HCT116 (cell line): ENCODE data around the gene GMDS. TPM values are rescaled to one million over a fixed set of nuclear protein-coding genes. Genes with fewer than 3 reads are reported as not detected.

Experiments used
- ATAC-seq: fragments of 200-7000 bp; cut with Tn5 transposase; 2 replicates; pipeline ENCODE4 v1.9.1; 2020; ENCODE audit warnings: mild to moderate bottlenecking, moderate library complexity
- BruUV-seq: library from RNA; stranded (reverse); fragments of 400-500 nt; replicated peaks from 2 replicates; lab custom pipeline; 2021; lab: Mats Ljungman, UMichigan
- CTCF ChIA-PET: fragments of 300-600 bp; sonication (Branson Sonifier 250); formaldehyde crosslinking; loops from one replicate; lab custom pipeline; 2021; ENCODE audit warnings: antibody characterized with exemption; lab: Charles Lee
- POLR2A ChIA-PET: fragments of 300-600, 350-600 bp; sonication (Branson Sonifier 250); formaldehyde crosslinking; loops from one replicate; lab custom pipeline; 2021; ENCODE audit warnings: antibody characterized with exemption; lab: Charles Lee
- RAD21 ChIA-PET, 2 experiments: fragments of 300-600 bp; sonication (Branson Sonifier 250); formaldehyde crosslinking; loops; one replicate each; lab custom pipeline; 2023; ENCODE audit warnings: low total read pairs in 2 of 2; ENCODE audit not compliant: uncharacterized antibody in 2 of 2, unreplicated experiment in 2 of 2, low non-redundant PET in 1 of 2; lab: Charles Lee
- DNase-seq: peaks from one replicate; pipeline ENCODE4 v3.0.0-alpha.2; 2010; ENCODE audit warnings: low read depth, low spot score
- H2AFZ ChIP-seq: fragments of 200-600 bp; shearing (Covaris generic), sonication (generic); 2 replicates; pipeline ENCODE4 v1.6.1; 2017; ENCODE audit warnings: low read depth, mixed run types, mixed read lengths, antibody characterized with exemption, low read length; ENCODE audit not compliant: poor library complexity, severe bottlenecking
- H3K27ac ChIP-seq: 2 replicates; pipeline ENCODE4 v1.5.1; 2012; ENCODE audit warnings: low read depth, low read length
- H3K27me3 ChIP-seq: fragments of 200-600 bp; sonication (generic); 2 replicates; pipeline ENCODE4 v1.6.1; 2016; ENCODE audit warnings: mixed run types, low read length, mixed read lengths; ENCODE audit not compliant: insufficient read depth
- H3K36me3 ChIP-seq, 2 experiments: fragments of 200-500 bp in 1 of 2; fragments of 200-600 bp in 1 of 2; sonication (Bioruptor generic) in 1 of 2; sonication (generic) in 1 of 2; 2 replicates each; pipeline versions ENCODE4 v1.5.1 to v1.6.1; 2014 to 2016; ENCODE audit warnings: low read length in 2 of 2, inconsistent platforms in 1 of 2, mixed read lengths in 1 of 2, mixed run types in 1 of 2; ENCODE audit not compliant: insufficient read depth in 2 of 2, control insufficient read depth in 1 of 2
- H3K4me1 ChIP-seq, 2 experiments: fragments of 200-600 bp in 1 of 2; sonication (generic) in 1 of 2; 2 replicates each; pipeline versions ENCODE4 v1.5.1 to v1.6.1; 2012 to 2017; ENCODE audit warnings: low read length in 2 of 2, inconsistent platforms in 1 of 2, mild to moderate bottlenecking in 1 of 2, mixed read lengths in 1 of 2, mixed run types in 1 of 2, moderate library complexity in 1 of 2; ENCODE audit not compliant: insufficient read depth in 2 of 2, control insufficient read depth in 1 of 2
- H3K4me2 ChIP-seq: fragments of 200-600 bp; sonication (generic); 2 replicates; pipeline ENCODE4 v1.6.1; 2017; ENCODE audit warnings: mixed run types, low read length, mixed read lengths
- H3K4me3 ChIP-seq, 2 experiments: fragments of 200-600 bp in 1 of 2; sonication (generic) in 1 of 2; replicated peaks in 1 of 2; 2 replicates each; pipeline ENCODE4 v1.5.1; 2011 to 2016; ENCODE audit warnings: low read length in 2 of 2, control low read depth in 1 of 2, low read depth in 1 of 2, mild to moderate bottlenecking in 1 of 2, mixed read lengths in 1 of 2, mixed run types in 1 of 2
- H3K79me2 ChIP-seq: fragments of 200-600 bp; sonication (generic); 2 replicates; pipeline ENCODE4 v1.6.1; 2017; ENCODE audit warnings: mild to moderate bottlenecking, mixed run types, low read length, moderate library complexity, mixed read lengths; ENCODE audit not compliant: insufficient read depth
- H3K9ac ChIP-seq: fragments of 200-600 bp; sonication (generic); 2 replicates; pipeline ENCODE4 v1.6.1; 2016; ENCODE audit warnings: low read length, mixed read lengths
- H3K9me2 ChIP-seq: fragments of 200-600 bp; sonication (generic), shearing (Covaris generic); 2 replicates; pipeline ENCODE4 v1.6.1; 2017; ENCODE audit warnings: mixed run types, mild to moderate bottlenecking, moderate library complexity; ENCODE audit not compliant: insufficient read depth
- H3K9me3 ChIP-seq, 2 experiments: fragments of 200-500 bp in 1 of 2; fragments of 200-600 bp in 1 of 2; sonication (Bioruptor generic) in 1 of 2; sonication (generic) in 1 of 2; 2 replicates each; pipeline ENCODE4 v1.6.1; 2014 to 2017; ENCODE audit warnings: low read length in 2 of 2, mixed read lengths in 2 of 2, inconsistent platforms in 1 of 2, low read depth in 1 of 2, mild to moderate bottlenecking in 1 of 2, mixed run types in 1 of 2, moderate library complexity in 1 of 2; ENCODE audit not compliant: control insufficient read depth in 1 of 2, insufficient read depth in 1 of 2
- H4K20me1 ChIP-seq: fragments of 200-600 bp; sonication (generic), shearing (Covaris generic); 2 replicates; pipeline ENCODE4 v1.6.1; 2017; ENCODE audit warnings: mixed run types, mild to moderate bottlenecking, moderate library complexity; ENCODE audit not compliant: insufficient read depth
- CEBPB ChIP-seq: IDR thresholded peaks from 2 replicates; pipeline ENCODE4 v1.6.1; 2012; ENCODE audit warnings: low read depth
- ELF1 ChIP-seq: IDR thresholded peaks from 2 replicates; pipeline ENCODE4 v1.6.1; 2012; ENCODE audit warnings: low read depth, borderline replicate concordance
- EZH2phosphoT487 ChIP-seq: fragments of 200-600 bp; IDR thresholded peaks from 2 replicates; pipeline ENCODE4 v1.6.1; 2018; ENCODE audit warnings: antibody characterized with exemption, borderline replicate concordance
- POLR2A ChIP-seq: IDR thresholded peaks from 2 replicates; pipeline ENCODE4 v1.7.0; 2011; ENCODE audit warnings: borderline replicate concordance; ENCODE audit not compliant: insufficient read depth, insufficient read length; ENCODE audit errors: extremely low read depth
- POLR2AphosphoS5 ChIP-seq: IDR thresholded peaks from 2 replicates; pipeline ENCODE4 v1.6.1; 2011; ENCODE audit warnings: mild to moderate bottlenecking, low read depth, low read length, moderate library complexity
- SIN3A ChIP-seq: IDR thresholded peaks from 2 replicates; pipeline ENCODE4 v1.6.1; 2012; ENCODE audit warnings: low read depth
- SRF ChIP-seq: IDR thresholded peaks from 2 replicates; pipeline ENCODE4 v1.6.1; 2012; ENCODE audit warnings: low read depth
- TCF7L2 ChIP-seq: IDR thresholded peaks from 2 replicates; pipeline ENCODE4 v1.7.0; 2011; ENCODE audit warnings: borderline replicate concordance, inconsistent platforms; ENCODE audit not compliant: insufficient read depth, insufficient read length; ENCODE audit errors: extremely low read depth
- YY1 ChIP-seq: IDR thresholded peaks from 2 replicates; pipeline ENCODE4 v1.6.1; 2011; ENCODE audit warnings: low read length, low read depth, moderate library complexity, mild to moderate bottlenecking; ENCODE audit not compliant: insufficient replicate concordance; ENCODE audit errors: extremely low read depth
- ZBTB33 ChIP-seq: IDR thresholded peaks from 2 replicates; pipeline ENCODE4 v1.6.1; 2011; ENCODE audit warnings: mild to moderate bottlenecking, low read length, moderate library complexity; ENCODE audit not compliant: insufficient replicate concordance; ENCODE audit errors: extremely low read depth
- ZFX ChIP-seq: fragments of 450-650 bp; IDR thresholded peaks from 2 replicates; pipeline ENCODE4 v1.6.1; 2017
- ZNF274 ChIP-seq: fragments of 200-500 bp; sonication (Bioruptor generic); IDR thresholded peaks from 2 replicates; pipeline ENCODE4 v1.6.1; 2014; ENCODE audit warnings: mild to moderate bottlenecking, low read depth, low read length, inconsistent platforms
- intact Hi-C: fragments of 100-400 bp; cut with micrococcal nuclease; formaldehyde crosslinking; loops from 2 replicates; pipeline ENCODE4 v1.10.0; 2022
- total RNA-seq: library from RNA; stranded (reverse); gene quantifications from one replicate; pipeline ENCODE4 v1.2.1, GENCODE V29; 2021; ENCODE audit not compliant: unreplicated experiment

GMDS gene
- total RNA-seq, 1 experiment from 2014 or later = 34.4 TPM

- CTCF ChIA-PET = no interaction called here
- H3K9me2 ChIP-seq = no peaks in the 10 kb centered on the region
- BruUV-seq = no TSS peak
- no peaks in the 10 kb centered on the region for H3K36me3 ChIP-seq
- H3K4me2 ChIP-seq = no peak overlapping the region
- no peaks in the 10 kb centered on the region for H3K9me3 ChIP-seq
- no peak overlapping the region for H3K9ac ChIP-seq
- no peaks in the 10 kb centered on the region for H3K79me2 ChIP-seq
- no peaks in the 10 kb centered on the region for H3K4me1 ChIP-seq
- no peak for DNase-seq
- TF ChIP-seq YY1 (no peak), ZFX (no peak), ZBTB33 (no peak), SIN3A (no peak), SRF (no peak), ZNF274 (no peak), TCF7L2 (no peak), CEBPB (no peak), POLR2AphosphoS5 (no peak), EZH2phosphoT487 (no peak), ELF1 (no peak), POLR2A (no peak)
- intact Hi-C loops = no loop called here
- H2AFZ ChIP-seq = no peak overlapping the region
- RAD21 ChIA-PET = no interaction called here
- H4K20me1 ChIP-seq = no peaks in the 10 kb centered on the region
- no peaks in the 10 kb centered on the region for H3K27me3 ChIP-seq
- H3K27ac ChIP-seq = no peak overlapping the region
- POLR2A ChIA-PET = no interaction called here
- no peak overlapping the region for H3K4me3 ChIP-seq
- no peak for ATAC-seq
Measured at GRCh38 chr6:2266841-2267240, 21.4 kb upstream of the GMDS start.
